H4 (cell line): ENCODE data around the gene PLD5. TPM values are rescaled to one million over a fixed set of nuclear protein-coding genes. Genes with fewer than 3 reads are reported as not detected.
"Not testable (repeated sequence)": the region's sequence is repeated elsewhere in the genome, so short reads cannot be mapped to it uniquely, and the experiment has no call there.

Experiments used
- DNase-seq: peaks from one replicate; pipeline ENCODE4 v3.0.0-alpha.2; 2015; ENCODE audit warnings: low spot score
- total RNA-seq: library from RNA; depleted of rRNA; stranded (reverse); fragments of >200 nt; shearing (Covaris generic); gene quantifications from 2 replicates; pipeline ENCODE4 v1.2.3, GENCODE V29; 2014

Gene PLD5
- total RNA-seq, 1 experiment from 2014 or later, result 0.02 TPM

GRCh38 chr1:242282758-242283485, 241.6 kb downstream of the PLD5 start:
- DNase-seq, result not testable (repeated sequence)

- not testable (repeated sequence) for DNase-seq
Observed at GRCh38 chr1:242278406-242278805, 246.1 kb downstream of the PLD5 start.

DNA sequence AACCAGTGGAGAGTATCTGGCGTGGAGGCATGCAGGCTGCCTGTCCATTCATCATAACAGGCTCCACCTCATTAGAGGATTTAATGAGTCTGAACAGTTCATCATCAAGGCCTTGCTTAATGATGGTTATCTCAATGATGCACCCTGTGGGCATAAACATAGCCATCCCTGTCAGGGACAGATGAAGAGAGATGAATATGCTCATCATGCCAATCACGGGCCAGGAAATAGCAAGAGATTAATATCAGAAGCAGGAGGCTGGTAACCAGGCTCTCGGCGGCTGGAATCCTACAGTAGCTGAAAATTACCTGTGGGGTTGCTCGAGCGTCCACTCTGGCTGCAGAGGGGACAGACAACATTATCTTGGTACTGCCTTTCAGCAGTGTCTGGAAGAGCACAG, 247.7 kb downstream of the PLD5 start:
- not testable (repeated sequence) for DNase-seq

DNA sequence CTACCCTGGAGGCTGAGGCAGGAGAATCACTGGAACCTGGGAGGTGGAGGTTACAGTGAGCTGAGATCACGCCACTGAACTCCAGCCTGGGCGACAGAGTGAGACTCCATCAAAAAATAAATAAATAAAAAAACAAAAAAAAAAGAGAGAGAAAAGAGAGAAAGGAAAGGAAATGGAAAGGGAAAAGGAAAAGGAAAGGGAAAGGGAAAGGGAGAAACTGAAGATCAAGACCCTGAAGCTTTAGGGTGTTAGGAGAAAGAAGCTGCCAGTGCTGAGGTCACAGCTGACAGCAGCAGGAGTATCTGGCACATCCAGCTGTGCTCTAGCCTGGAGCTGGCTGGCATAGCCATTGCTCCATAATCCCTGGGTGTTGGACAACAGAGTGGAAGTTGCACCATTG, 257.5 kb downstream of the PLD5 start:
- DNase-seq, result not testable (repeated sequence)

DNA sequence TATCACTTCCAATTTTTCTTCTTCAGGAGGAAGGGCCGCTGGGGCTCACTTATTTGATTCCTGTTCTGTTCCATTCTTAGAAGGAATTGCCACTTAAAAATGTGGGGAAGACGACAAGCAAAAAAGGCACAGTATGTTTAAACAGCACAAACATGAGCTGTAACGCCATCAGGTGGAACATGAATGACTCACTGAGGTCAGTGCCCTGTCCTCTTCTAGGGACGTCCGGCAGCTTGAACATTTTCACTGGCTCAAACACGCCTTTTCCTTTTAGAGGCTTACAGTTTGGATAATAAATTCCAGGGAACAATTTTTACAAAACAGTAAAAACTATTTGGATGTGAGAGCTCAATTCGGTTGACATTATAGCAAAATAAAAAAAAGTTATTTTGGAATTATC, 260.1 kb downstream of the PLD5 start:
- DNase-seq, result not testable (repeated sequence)

DNA sequence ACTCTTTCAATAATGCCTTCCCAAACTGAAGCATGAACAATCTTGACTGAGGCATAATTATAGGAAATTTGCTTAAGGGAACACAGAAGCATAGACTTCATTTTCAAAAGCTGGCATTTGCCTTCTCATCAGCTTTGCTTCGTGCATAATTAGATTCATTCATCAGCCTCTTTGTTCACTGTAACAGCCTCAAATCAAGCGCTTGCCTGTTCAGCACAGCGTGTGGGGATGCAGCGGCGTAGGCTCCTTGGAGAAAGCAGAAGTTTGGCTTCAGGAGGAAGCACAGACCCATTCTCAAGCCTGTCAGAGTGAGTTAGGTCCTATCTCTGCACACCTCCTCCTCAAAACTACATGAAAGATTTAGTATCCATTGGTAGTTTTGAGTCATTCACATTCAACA, 279.2 kb downstream of the PLD5 start:
- no peak for DNase-seq

- DNase-seq, result no peak
Observed at GRCh38 chr1:242243472-242243871, 281.0 kb downstream of the PLD5 start.

- no peak for DNase-seq
Observed at GRCh38 chr1:242242983-242243382, 281.5 kb downstream of the PLD5 start.

DNA sequence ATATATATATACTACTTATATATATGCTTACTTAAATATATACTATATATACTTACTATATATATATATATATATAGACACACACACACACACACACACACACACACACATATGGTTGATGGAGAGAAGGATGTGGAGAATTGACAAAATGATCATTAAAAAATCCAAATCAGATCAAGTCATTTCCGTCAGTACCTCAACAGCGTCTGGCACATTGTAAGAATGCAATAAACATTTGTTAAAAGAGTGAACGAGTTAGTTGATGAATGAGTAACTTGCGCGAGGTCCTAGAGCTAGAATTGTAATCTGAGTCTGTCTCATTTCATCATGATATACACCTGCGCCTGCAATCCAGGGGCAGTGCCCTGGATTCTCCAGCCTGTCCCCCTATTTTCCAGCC, 282.6 kb downstream of the PLD5 start:
- no peak for DNase-seq

GRCh38 chr1:242240691-242241090, 283.8 kb downstream of the PLD5 start:
- DNase-seq, result no peak

GRCh38 chr1:242240077-242240476, 284.4 kb downstream of the PLD5 start:
- DNase-seq, result no peak

DNA sequence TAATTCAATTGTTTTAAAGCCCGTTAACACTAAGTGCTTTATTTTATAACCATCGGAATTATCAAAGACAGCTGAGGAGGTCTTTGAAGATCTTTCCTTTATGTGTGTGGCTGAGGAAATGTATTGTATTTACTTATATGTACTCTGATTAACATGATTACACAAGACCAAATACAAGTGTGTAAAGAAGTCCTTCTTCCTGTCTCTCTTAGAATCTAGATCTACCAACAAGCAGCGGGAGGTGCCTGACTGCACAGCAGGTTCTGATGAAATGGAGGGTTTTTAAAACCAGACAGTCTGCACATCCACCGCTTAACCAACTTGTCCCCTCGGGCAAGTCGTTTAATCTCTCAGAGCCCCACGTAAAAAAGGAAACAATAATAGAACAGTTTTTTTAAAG, 285.1 kb downstream of the PLD5 start:
- no peak for DNase-seq

GRCh38 chr1:242237051-242237450, 287.4 kb downstream of the PLD5 start:
- DNase-seq, result no peak

DNA sequence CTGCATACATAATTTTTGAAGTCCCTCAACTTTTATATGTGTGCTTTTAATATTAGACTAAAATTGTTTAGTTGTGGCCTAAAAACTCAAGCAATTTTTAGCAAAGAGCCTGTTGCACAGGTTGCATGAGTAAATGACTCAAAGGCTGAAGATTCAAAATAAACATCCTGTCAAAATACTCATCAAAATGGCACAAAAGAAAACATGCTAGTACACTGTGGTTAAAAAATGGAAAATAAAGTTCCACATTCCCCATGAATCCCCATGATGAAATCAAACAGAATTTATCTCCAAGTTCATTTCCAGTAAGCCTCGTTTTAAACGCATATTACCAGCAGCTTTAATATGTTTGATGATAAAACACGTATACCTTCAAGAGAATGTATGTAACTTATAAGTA, 295.5 kb downstream of the PLD5 start:
- no peak for DNase-seq

DNA sequence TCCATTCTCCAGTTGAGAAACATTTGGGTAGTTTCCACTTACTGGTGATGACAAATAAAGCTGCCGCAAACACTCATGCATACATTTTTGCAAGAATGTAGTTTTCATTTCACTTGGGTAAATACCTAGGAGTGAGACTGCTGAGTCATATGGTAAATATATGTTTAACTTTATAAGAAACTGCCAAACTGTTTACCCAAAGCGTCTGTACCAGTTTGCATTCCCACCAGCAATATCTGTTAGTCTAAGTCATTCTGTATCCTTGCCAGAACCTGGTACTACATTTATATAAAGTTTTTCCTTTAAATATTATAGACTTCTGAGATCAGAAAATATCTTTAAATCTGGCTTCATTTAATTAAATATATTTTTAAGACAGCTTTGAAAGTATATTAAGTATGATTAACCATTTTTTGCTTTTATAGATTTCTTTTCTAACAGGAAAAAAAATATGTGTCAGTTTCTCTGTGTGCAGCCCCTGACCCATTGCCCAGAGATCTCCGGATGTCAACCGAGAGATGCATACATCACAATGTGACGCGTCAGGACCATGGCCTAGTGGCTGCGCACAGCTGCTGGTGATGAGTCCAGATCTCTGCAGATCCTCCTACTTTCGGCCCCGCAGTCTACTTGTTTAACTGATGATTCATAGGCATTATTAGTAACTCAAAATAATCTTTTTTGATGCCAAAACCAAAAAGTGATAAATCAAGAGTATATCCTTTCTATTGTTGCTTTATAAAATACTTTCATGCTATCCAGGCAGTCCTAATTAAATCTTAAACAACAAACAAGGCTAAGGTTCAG, 298.5 kb downstream of the PLD5 start:
- DNase-seq, result peak; percentile 60

DNA sequence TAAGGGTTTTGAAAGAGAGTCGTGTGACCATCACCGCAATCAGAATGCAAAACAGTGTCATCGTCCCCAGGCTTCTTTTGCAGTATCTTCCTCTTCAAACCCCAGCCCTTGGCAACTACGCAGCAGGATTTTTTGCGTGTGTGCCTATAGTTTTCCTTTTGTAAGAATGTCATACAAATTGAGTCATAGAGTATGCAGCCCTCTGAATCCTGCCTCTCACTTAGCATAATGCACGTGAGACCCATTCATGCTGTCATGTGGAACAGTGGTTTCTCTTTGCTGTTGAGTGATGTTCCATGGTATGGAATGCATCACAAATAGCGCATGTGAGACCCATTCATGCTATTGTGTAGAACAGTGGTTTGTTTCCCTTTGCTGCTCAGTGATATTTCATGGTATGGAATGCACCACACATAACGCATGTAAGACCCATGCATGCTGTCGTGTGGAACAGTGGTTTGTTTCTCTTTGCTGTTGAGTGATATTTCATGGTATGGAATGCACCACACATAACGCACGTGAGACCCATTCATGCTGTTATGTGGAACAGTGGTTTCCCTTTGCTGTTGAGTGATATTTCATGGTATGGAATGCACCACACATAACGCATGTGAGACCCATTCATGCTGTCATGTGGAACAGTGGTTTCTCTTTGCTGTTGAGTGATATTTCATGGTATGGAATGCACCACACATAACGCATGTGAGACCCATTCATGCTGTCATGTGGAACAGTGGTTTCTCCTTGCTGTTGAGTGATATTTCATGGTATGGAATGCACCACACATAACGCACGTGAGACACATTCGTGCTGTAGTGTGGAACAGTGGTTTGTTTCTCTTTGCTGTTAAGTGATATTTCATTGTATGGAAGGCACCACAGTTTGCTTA, 299.4 kb downstream of the PLD5 start:
- peak; percentile 16 for DNase-seq

DNA sequence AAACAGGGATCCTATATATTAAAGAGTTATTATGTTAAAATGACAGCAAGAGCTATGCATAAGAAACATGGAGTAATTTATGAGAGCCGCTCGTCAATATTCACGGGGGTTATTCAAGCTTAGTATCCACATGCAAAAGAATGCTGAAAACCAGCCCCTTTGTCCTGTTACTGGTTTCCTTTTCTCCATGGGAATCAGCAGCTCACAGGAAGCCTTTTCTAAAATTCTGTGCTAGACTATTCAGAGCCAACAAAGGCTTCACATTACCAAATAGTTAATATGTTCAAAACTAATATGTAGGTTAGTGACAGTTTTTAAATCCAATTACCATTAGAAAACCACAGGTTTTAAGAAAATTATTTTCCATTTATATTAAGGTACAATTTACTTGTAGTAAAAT, 300.0 kb downstream of the PLD5 start:
- no peak for DNase-seq

DNA sequence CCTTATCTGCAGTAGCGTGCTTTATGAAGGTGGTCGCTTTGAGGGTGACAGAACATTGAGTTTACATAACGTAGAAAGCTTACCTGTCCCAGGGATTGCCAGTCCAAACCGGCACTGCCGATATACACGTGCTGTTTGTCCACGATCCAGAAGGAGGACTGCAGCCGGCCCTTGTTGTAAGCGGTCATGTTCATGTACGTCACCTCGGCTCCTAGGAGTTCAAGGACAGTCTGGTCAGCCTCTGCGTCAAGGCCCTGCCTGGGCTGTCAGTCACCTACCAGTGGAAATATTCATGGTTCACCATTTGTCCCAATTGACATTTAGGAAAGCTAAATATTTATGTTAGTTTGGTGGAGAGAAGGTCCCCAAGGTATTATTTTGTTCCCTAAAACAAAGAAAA, 304.6 kb downstream of the PLD5 start:
- DNase-seq, result no peak

DNA sequence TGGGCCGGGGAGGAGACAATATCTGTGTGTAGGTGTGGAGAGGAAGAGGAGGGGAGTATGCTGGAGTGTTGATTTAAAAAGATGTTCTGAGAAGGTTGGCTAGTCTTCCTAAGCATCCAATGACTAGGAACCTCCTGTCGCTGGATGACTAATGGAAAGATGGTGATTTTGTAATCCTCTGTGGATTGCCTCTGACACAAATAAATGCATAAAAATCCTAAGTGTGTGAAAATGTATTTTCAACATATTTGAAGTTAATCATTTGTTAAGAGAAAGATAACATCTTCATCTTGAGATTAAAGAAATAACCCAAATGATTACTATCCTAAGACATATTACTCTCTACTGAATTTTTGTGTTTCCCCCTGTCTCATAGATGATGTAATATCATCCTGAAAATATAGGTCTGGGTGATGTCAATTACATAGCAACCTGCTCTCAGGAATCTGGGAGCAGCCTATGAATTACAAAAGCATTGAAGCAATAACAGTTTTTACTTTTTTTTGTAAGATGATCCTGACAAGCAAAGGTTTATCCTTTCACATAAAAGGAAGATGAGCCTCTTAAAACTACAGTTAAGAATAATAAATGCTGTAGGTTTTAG, 305.1 kb downstream of the PLD5 start:
- no peak for DNase-seq

GRCh38 chr1:242216368-242216767, 308.1 kb downstream of the PLD5 start:
- no peak for DNase-seq

GRCh38 chr1:242214455-242214854, 310.0 kb downstream of the PLD5 start:
- DNase-seq, result peak; percentile 44

DNA sequence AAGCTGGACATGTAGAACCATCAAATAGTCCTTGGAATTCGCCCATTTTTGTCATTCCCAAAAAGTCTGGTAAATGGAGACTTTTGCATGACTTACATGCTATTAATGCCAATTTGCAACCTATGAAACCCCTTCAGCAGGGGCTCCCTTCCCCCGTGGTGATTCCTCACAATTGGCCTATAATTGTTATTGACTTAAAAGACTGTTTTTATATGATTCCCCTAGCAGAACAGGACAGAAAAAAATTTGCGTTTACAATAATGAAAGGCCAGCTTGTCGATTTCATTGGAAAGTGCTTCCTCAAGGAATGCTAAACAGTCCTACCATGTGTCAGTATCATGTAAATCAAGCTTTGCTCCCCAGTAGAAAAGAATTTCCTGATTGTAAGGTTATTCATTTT, 311.5 kb downstream of the PLD5 start:
- DNase-seq, result not testable (repeated sequence)
